GM21528 (cell line): ENCODE results near the gene CDH4.

ENCODE experiments used
- ATAC-seq: cut with Tn5 transposase; IDR thresholded peaks from one replicate; pipeline ENCODE4 v1.9.1; 2021; ENCODE audit warnings: mild to moderate bottlenecking, moderate library complexity; ENCODE audit not compliant: unreplicated experiment, low FRiP score

CDH4 gene

GRCh38 chr20:61654726-61655125 lies 402.7 kb downstream of the CDH4 start:
- no peak for ATAC-seq

- ATAC-seq = no peak
Measured at GRCh38 chr20:61655591-61655990, 403.5 kb downstream of the CDH4 start.

- ATAC-seq = no peak
Measured at GRCh38 chr20:61656198-61656597, 404.1 kb downstream of the CDH4 start.

GRCh38 chr20:61657721-61658377 lies 405.8 kb downstream of the CDH4 start:
- no peak for ATAC-seq

GRCh38 chr20:61658563-61658962 lies 406.5 kb downstream of the CDH4 start:
- no peak for ATAC-seq

GRCh38 chr20:61659246-61659993 lies 407.4 kb downstream of the CDH4 start:
- ATAC-seq = no peak

- ATAC-seq = no peak
Measured at GRCh38 chr20:61659994-61660346, 407.9 kb downstream of the CDH4 start.

GRCh38 chr20:61660559-61660958 lies 408.5 kb downstream of the CDH4 start:
- ATAC-seq = no peak

- no peak for ATAC-seq
Measured at GRCh38 chr20:61661025-61661424, 409.0 kb downstream of the CDH4 start.

GRCh38 chr20:61661583-61661982 lies 409.5 kb downstream of the CDH4 start:
- no peak for ATAC-seq

GRCh38 chr20:61662226-61662967 lies 410.3 kb downstream of the CDH4 start:
- no peak for ATAC-seq

- ATAC-seq = no peak
Measured at GRCh38 chr20:61662968-61663331, 410.9 kb downstream of the CDH4 start.

GRCh38 chr20:61663521-61664425 lies 411.7 kb downstream of the CDH4 start:
- no peak for ATAC-seq

GRCh38 chr20:61664556-61665320 lies 412.7 kb downstream of the CDH4 start:
- no peak for ATAC-seq

GRCh38 chr20:61665528-61666470 lies 413.7 kb downstream of the CDH4 start:
- no peak for ATAC-seq

- no peak for ATAC-seq
Measured at GRCh38 chr20:61666471-61666832, 414.4 kb downstream of the CDH4 start.

GRCh38 chr20:61667056-61667792 lies 415.2 kb downstream of the CDH4 start:
- no peak for ATAC-seq

- no peak for ATAC-seq
Measured at GRCh38 chr20:61668065-61668650, 416.1 kb downstream of the CDH4 start.
